ENCODE measurements around the gene PLXNB2.
"Not testable (repeated sequence)": the region's sequence is repeated elsewhere in the genome, so short reads cannot be mapped to it uniquely, and the experiment has no call there.

Gene PLXNB2

GRCh38 chr22:50337262-50338041, 30.0 kb upstream of the PLXNB2 start:
- no peak for ATAC-seq (ENCODE audit: insufficient read depth, low read depth)
- H3K4me3 ChIP-seq (ENCODE audit: low read depth in 1 of 2, low read length in 2 of 2): no peak overlapping the region
- no peak overlapping the region for H3K27ac ChIP-seq (ENCODE audit: low read length)
- H3K36me3 ChIP-seq (ENCODE audit: insufficient read depth, low read length): no peaks in the 10 kb centered on the region
- H3K27me3 ChIP-seq (ENCODE audit: insufficient read depth, low read length, poor library complexity): no peaks in the 10 kb centered on the region
- H3K79me2 ChIP-seq (ENCODE audit: insufficient read depth, low read length): no peaks in the 10 kb centered on the region
- no peaks in the 10 kb centered on the region for H3K9me3 ChIP-seq (ENCODE audit: insufficient read depth, low read length, severe bottlenecking)
- no peak overlapping the region for H3K9ac ChIP-seq (ENCODE audit: low read depth, low read length)
- no peak for DNase-seq
- H3K4me1 ChIP-seq (ENCODE audit: insufficient read depth, low read length): peaks cover 14% of the 10 kb centered on the region
- TF ChIP-seq CTCF (IDR thresholded peaks at IDR 0.05; ENCODE audit: borderline replicate concordance, extremely low read depth, low read length, poor library complexity, severe bottlenecking) (no peak), EZH2 (IDR thresholded peaks at IDR 0.05; ENCODE audit: borderline replicate concordance, low read depth, low read length, severe bottlenecking) (no peak)
- H2AFZ ChIP-seq (ENCODE audit: low read depth, low read length): no peak overlapping the region
- H3K4me2 ChIP-seq (ENCODE audit: insufficient read depth, low read length): no peak overlapping the region
- no peaks in the 10 kb centered on the region; the same call in 1 of the 2 replicates for H4K20me1 ChIP-seq (ENCODE audit: insufficient read depth, low read length)

- H3K4me1 ChIP-seq (ENCODE audit: insufficient read depth, low read length); H2AFZ ChIP-seq (ENCODE audit: low read depth, low read length); H3K4me2 ChIP-seq (ENCODE audit: insufficient read depth, low read length); H3K36me3 ChIP-seq (ENCODE audit: insufficient read depth, low read length); DNase-seq; H3K79me2 ChIP-seq (ENCODE audit: insufficient read depth, low read length); ATAC-seq (ENCODE audit: insufficient read depth, low read depth); H3K27ac ChIP-seq (ENCODE audit: low read length); H3K27me3 ChIP-seq (ENCODE audit: insufficient read depth, low read length, poor library complexity); H3K9me3 ChIP-seq (ENCODE audit: insufficient read depth, low read length, severe bottlenecking); H3K9ac ChIP-seq (ENCODE audit: low read depth, low read length); H4K20me1 ChIP-seq (ENCODE audit: insufficient read depth, low read length); H3K4me3 ChIP-seq (ENCODE audit: low read depth in 1 of 2, low read length in 2 of 2): not testable (repeated sequence)
These were observed 27.0 kb upstream of the PLXNB2 start for GRCh38 chr22:50334433-50334832.

- DNase-seq (no peak), ATAC-seq (ENCODE audit: insufficient read depth, low read depth) (no peak)
- H3K9me3 ChIP-seq (ENCODE audit: insufficient read depth, low read length, severe bottlenecking): no peaks in the 10 kb centered on the region
- no peak overlapping the region for H3K4me3 ChIP-seq (ENCODE audit: low read depth in 1 of 2, low read length in 2 of 2)
- H3K36me3 ChIP-seq (ENCODE audit: insufficient read depth, low read length): no peaks in the 10 kb centered on the region
- no peaks in the 10 kb centered on the region for H3K79me2 ChIP-seq (ENCODE audit: insufficient read depth, low read length)
- no peak overlapping the region for H3K9ac ChIP-seq (ENCODE audit: low read depth, low read length)
- peaks cover 11% of the 10 kb centered on the region for H3K4me1 ChIP-seq (ENCODE audit: insufficient read depth, low read length)
- H3K27me3 ChIP-seq (ENCODE audit: insufficient read depth, low read length, poor library complexity): no peaks in the 10 kb centered on the region
- no peaks in the 10 kb centered on the region for H4K20me1 ChIP-seq (ENCODE audit: insufficient read depth, low read length)
- no peak for TF ChIP-seq CTCF (IDR thresholded peaks at IDR 0.05; ENCODE audit: borderline replicate concordance, extremely low read depth, low read length, poor library complexity, severe bottlenecking)
- TF ChIP-seq EZH2 (IDR thresholded peaks at IDR 0.05; ENCODE audit: borderline replicate concordance, low read depth, low read length, severe bottlenecking): no peak
- H3K27ac ChIP-seq (ENCODE audit: low read length): no peak overlapping the region
- no peak overlapping the region for H2AFZ ChIP-seq (ENCODE audit: low read depth, low read length)
- no peak overlapping the region for H3K4me2 ChIP-seq (ENCODE audit: insufficient read depth, low read length)
These were observed 21.8 kb upstream of the PLXNB2 start for GRCh38 chr22:50329236-50329635.

- peaks cover 11% of the 10 kb centered on the region for H3K4me1 ChIP-seq (ENCODE audit: insufficient read depth, low read length)
- H2AFZ ChIP-seq (ENCODE audit: low read depth, low read length): no peak overlapping the region
- peak overlapping the region; percentile 77 for H3K4me2 ChIP-seq (ENCODE audit: insufficient read depth, low read length)
- H3K27ac ChIP-seq (ENCODE audit: low read length): no peak overlapping the region
- no peaks in the 10 kb centered on the region for H3K36me3 ChIP-seq (ENCODE audit: insufficient read depth, low read length)
- H3K9ac ChIP-seq (ENCODE audit: low read depth, low read length): peak overlapping the region; percentile 59; the same call in 1 of the 2 replicates
- DNase-seq (no peak), ATAC-seq (ENCODE audit: insufficient read depth, low read depth) (no peak)
- H3K79me2 ChIP-seq (ENCODE audit: insufficient read depth, low read length): no peaks in the 10 kb centered on the region
- no peaks in the 10 kb centered on the region for H3K9me3 ChIP-seq (ENCODE audit: insufficient read depth, low read length, severe bottlenecking)
- H3K4me3 ChIP-seq (ENCODE audit: low read depth in 1 of 2, low read length in 2 of 2): no peak overlapping the region
- TF ChIP-seq CTCF (IDR thresholded peaks at IDR 0.05; ENCODE audit: borderline replicate concordance, extremely low read depth, low read length, poor library complexity, severe bottlenecking) (no peak), EZH2 (IDR thresholded peaks at IDR 0.05; ENCODE audit: borderline replicate concordance, low read depth, low read length, severe bottlenecking) (no peak)
- no peaks in the 10 kb centered on the region for H3K27me3 ChIP-seq (ENCODE audit: insufficient read depth, low read length, poor library complexity)
- H4K20me1 ChIP-seq (ENCODE audit: insufficient read depth, low read length): no peaks in the 10 kb centered on the region
These were observed 20.2 kb upstream of the PLXNB2 start for GRCh38 chr22:50327711-50328019.

All from DND-41 (cell line).